ENCODE results near the gene PODXL.

DNA sequence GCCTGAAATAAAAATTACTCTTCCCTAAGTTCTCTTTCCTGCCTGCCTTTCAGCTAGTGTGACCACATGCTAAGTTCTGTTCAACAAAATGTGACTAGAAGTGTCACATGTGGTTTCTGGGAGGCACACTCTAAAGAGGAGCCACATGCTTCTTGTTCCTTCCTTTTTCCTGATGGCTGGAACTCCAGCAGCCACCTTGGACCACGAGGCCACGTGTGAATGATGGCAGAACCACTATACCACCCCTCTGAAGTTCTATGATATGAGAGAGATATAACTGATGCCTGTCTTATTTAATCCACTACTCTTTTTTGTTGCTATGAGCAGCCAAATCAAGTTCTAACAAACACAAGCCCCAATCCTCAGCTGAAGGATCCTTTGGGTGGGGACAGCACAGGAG is 8.1 kb downstream of the PODXL start:
- TF ChIP-seq, protein P1, sequence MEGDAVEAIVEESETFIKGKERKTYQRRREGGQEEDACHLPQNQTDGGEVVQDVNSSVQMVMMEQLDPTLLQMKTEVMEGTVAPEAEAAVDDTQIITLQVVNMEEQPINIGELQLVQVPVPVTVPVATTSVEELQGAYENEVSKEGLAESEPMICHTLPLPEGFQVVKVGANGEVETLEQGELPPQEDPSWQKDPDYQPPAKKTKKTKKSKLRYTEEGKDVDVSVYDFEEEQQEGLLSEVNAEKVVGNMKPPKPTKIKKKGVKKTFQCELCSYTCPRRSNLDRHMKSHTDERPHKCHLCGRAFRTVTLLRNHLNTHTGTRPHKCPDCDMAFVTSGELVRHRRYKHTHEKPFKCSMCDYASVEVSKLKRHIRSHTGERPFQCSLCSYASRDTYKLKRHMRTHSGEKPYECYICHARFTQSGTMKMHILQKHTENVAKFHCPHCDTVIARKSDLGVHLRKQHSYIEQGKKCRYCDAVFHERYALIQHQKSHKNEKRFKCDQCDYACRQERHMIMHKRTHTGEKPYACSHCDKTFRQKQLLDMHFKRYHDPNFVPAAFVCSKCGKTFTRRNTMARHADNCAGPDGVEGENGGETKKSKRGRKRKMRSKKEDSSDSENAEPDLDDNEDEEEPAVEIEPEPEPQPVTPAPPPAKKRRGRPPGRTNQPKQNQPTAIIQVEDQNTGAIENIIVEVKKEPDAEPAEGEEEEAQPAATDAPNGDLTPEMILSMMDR (IDR thresholded peaks at IDR 0.05): no peak
- TF ChIP-seq POLR2A (IDR thresholded peaks at IDR 0.05): no peak

Data from testis (tissue), 2 donors.